AG04449 (cell line): ENCODE measurements around the gene HPS4.

Experiments
- CTCF ChIA-PET: fragments of 350-600 bp; formaldehyde crosslinking; extraction: SDS; loops from one replicate; lab custom pipeline; 2021; ENCODE audit warnings: antibody characterized with exemption; lab: Yijun Ruan, JAX
- POLR2A ChIA-PET: fragments of 400-600, 350-600 bp; formaldehyde crosslinking; extraction: SDS; loops from one replicate; lab custom pipeline; 2020; ENCODE audit warnings: antibody characterized with exemption, inconsistent platforms; lab: Yijun Ruan, JAX
- DNase-seq: peaks from one replicate; pipeline ENCODE4 v3.0.0-alpha.2; 2010; ENCODE audit warnings: low read depth, low spot score
- H3K4me3 ChIP-seq: 2 replicates; pipeline ENCODE4 v1.5.1; 2011; ENCODE audit warnings: low read depth, mild to moderate bottlenecking, control low read depth, low read length
- TF ChIP-seq, protein P1 (sequence below): IDR thresholded peaks from one replicate; pipeline ENCODE4 v1.5.1; 2011; ENCODE audit warnings: mild to moderate bottlenecking, moderate library complexity, low read length, control low read depth, inconsistent platforms; ENCODE audit not compliant: insufficient read depth; ENCODE audit errors: missing control alignments

Gene HPS4

DNA sequence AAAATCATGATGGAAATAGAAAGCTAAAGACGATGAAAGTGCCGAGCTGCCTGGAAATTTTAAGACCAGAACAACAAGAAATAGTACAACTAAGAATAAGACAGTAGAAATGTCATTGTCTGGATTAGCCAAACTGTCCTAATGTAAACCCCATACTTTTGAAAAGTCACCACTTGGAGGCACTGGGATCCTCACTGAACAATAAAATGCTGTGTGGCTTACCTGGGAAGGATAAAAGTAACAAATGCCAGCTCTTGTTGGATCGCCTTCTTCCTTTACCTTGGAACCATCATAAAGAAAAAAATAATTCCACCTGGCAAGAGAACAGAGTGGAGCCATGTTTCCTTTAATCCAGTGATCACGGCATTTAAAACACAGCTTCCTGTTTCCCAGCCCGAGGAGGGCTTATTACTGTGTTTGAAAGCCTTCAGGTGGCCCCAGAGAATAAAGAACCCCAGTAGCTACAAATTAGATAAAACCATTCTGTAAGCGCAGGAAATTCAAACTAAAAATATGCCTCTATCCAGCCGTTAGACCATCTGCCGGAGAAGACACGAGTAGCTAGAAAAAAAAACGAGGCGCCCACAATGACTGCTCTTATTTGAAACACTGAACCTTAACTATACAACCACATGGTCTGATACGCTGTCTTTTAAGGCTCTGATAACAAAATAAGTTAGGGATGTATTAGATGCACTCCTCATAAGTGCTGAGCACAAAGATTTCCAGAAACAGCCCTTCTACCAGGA, 4.4 kb downstream of the HPS4 start:
- TF ChIP-seq, protein P1, sequence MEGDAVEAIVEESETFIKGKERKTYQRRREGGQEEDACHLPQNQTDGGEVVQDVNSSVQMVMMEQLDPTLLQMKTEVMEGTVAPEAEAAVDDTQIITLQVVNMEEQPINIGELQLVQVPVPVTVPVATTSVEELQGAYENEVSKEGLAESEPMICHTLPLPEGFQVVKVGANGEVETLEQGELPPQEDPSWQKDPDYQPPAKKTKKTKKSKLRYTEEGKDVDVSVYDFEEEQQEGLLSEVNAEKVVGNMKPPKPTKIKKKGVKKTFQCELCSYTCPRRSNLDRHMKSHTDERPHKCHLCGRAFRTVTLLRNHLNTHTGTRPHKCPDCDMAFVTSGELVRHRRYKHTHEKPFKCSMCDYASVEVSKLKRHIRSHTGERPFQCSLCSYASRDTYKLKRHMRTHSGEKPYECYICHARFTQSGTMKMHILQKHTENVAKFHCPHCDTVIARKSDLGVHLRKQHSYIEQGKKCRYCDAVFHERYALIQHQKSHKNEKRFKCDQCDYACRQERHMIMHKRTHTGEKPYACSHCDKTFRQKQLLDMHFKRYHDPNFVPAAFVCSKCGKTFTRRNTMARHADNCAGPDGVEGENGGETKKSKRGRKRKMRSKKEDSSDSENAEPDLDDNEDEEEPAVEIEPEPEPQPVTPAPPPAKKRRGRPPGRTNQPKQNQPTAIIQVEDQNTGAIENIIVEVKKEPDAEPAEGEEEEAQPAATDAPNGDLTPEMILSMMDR = no peak
- ChIA-PET POLR2A (interaction anchor here (1.2 kb wide), 1 partner anchor 187 kb away, joined by 3 read pairs; no protein-coding TSS in a partner anchor), CTCF (interaction anchor here (0.7 to 3.4 kb wide), 7 partner anchors 10 to 186 kb away, joined by 3 to 18 read pairs (median 3); no protein-coding TSS in a partner anchor)
- DNase-seq = no peak
- H3K4me3 ChIP-seq = no peak overlapping the region

DNA sequence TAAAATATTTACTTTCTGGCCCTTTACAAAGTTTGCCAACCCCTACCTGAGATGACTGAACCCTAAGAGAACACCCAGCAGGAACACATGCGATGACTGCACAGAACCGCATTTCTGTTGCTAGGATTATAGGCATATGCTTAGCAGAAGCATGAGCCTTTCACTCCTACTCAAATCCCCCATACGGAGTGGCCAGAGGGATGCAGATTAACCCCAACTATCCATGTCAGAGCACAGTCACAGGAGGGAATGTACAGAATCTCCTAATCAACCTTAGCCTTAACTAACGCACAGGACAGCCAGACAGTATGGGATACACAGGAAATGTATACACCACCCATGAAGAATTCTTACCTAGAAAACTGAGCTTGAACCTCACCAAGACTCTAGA, 6.2 kb downstream of the HPS4 start:
- TF ChIP-seq, protein P1 = no peak
- ChIA-PET POLR2A (no interaction called here), CTCF (interaction anchor here (1.3 to 3.4 kb wide), 3 partner anchors 10 to 111 kb away, joined by 3 to 18 read pairs (median 4); no protein-coding TSS in a partner anchor)
- no peak overlapping the region for H3K4me3 ChIP-seq
- DNase-seq = no peak

DNA sequence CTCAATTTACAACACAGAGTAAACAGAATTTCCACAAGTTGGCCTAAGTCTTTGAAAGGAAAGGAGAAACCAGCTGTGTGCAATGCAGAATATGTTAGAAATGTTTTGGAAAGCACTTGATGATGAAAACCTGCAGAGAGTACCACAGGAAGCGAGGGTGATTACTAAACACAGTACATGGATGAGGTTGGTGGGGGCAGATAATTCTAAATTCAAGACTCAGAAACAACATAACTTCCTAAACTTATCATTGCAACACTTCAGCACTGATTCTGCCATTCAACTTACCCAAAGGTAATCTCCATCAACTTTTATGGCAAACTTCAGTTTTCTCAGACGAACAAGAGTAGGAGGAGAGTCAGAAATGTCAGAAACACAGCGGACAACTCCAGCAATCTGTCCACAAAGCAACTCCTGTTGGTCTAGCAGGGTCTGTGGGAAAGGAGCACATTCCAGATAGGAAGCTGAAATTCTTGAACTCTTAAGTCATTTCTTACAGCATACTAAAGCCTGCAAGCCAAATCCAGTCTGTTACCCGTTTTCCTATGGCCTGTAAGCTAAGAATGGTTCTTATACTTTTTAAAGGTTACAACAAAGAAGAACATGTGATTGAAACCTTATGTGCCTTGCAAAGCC, 6.8 kb downstream of the HPS4 start:
- DNase-seq = no peak
- CTCF ChIA-PET = interaction anchor here (1.3 to 3.4 kb wide), 3 partner anchors 9 to 111 kb away, joined by 3 to 18 read pairs (median 4); no protein-coding TSS in a partner anchor

DNA sequence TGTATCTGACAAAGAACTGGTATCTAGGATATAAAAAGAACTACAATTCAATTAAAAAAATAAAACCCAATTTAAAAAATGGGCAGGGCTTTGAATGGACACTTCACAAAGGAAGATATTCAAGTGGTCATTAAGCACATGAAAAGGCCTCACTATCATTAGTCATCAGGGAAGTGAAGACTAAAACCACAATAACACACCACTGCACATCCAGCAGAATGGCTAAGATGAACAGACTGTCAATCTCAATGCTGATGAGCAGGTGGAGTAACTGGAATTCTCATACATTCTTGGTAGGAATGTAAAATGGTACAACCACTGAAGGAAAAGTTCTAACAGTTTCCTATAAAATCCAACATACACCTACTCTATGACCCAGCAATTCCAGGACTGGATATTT, 8.9 kb downstream of the HPS4 start:
- ChIA-PET CTCF (interaction anchor here (5.7 kb wide), 1 partner anchor 13 kb away, joined by 68 read pairs; no protein-coding TSS in a partner anchor), POLR2A (no interaction called here)
- no peak overlapping the region for H3K4me3 ChIP-seq
- no peak for DNase-seq
- TF ChIP-seq, protein P1 = no peak

More for the DNA sequence above, 6.8 kb downstream of the HPS4 start:
- POLR2A ChIA-PET = no interaction called here
- no peak overlapping the region for H3K4me3 ChIP-seq
- TF ChIP-seq, protein P1 = no peak

DNA sequence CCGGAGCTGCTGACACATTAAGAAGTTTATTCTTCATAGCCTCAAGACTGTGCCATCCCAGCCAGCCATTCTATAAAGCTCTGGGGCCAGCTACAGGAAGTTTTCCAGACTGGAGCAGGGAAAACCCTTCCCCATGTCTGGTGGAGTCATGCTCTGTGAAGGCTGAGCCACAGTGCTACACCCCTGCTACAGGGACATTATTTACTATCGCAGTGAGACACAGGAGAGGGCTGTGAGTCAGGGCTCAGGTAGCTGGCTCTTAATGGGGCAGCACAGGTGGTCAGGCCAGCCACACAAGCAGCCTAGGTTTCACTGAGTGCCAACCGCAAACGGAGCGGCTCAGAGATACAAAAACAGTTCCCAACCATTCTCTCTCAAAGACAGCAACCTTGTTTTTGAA, 12.1 kb downstream of the HPS4 start:
- H3K4me3 ChIP-seq = no peak overlapping the region
- POLR2A ChIA-PET = interaction anchor here (0.7 to 0.9 kb wide), 4 partner anchors 9 to 47 kb away, joined by 3 to 4 read pairs (median 3); partner anchors contain the start of genes HPS4 and SRRD
- TF ChIP-seq, protein P1 = no peak
- DNase-seq = peak; percentile 66
- CTCF ChIA-PET = interaction anchor here (0.8 to 13.9 kb wide), 7 partner anchors 10 to 193 kb away, joined by 3 to 399 read pairs (median 4); no protein-coding TSS in a partner anchor
